ENCODE data around the gene SRSF1. TPM values are rescaled to one million over a fixed set of nuclear protein-coding genes. Genes with fewer than 3 reads are reported as not detected.

Gene SRSF1
- total RNA-seq, 1 experiment from 2014 or later: 381 TPM

GRCh38 chr17:57995076-57995956 is 11.7 kb downstream of the SRSF1 start:
- CTCF ChIA-PET: interaction anchor here (0.6 to 15.6 kb wide), 16 partner anchors 40 to 887 kb away, joined by 3 to 418 read pairs (median 4); partner anchors contain the start of gene MRPS23
- Mint-ChIP-seq H3K9me3 (ENCODE audit: unreplicated experiment) (no peaks in the 10 kb centered on the region), H3K4me1 (ENCODE audit: insufficient read depth, unreplicated experiment) (peaks cover 6% of the 10 kb centered on the region), H3K27me3 (ENCODE audit: insufficient read depth, unreplicated experiment) (no peaks in the 10 kb centered on the region), H3K27ac (ENCODE audit: low read depth, unreplicated experiment) (peak overlapping the region; percentile 50), H3K36me3 (ENCODE audit: insufficient read depth, unreplicated experiment) (peaks cover 53% of the 10 kb centered on the region), H3K4me3 (ENCODE audit: unreplicated experiment) (no peak overlapping the region)
- intact Hi-C loops (cut with micrococcal nuclease): loop anchor here (1.0 to 10.0 kb wide), 4 partner anchors 103 to 891 kb away; no protein-coding TSS in a partner anchor
- DNase-seq (ENCODE audit: unreplicated experiment): peak; percentile 85
- BruUV-seq (replicated peaks): no TSS peak
- POLR2A ChIA-PET: interaction anchor here (0.6 to 6.5 kb wide), 13 partner anchors 9 to 825 kb away, joined by 3 to 52 read pairs (median 3); partner anchors contain the start of genes MRPS23 and SRSF1
- TF ChIP-seq, protein P1, sequence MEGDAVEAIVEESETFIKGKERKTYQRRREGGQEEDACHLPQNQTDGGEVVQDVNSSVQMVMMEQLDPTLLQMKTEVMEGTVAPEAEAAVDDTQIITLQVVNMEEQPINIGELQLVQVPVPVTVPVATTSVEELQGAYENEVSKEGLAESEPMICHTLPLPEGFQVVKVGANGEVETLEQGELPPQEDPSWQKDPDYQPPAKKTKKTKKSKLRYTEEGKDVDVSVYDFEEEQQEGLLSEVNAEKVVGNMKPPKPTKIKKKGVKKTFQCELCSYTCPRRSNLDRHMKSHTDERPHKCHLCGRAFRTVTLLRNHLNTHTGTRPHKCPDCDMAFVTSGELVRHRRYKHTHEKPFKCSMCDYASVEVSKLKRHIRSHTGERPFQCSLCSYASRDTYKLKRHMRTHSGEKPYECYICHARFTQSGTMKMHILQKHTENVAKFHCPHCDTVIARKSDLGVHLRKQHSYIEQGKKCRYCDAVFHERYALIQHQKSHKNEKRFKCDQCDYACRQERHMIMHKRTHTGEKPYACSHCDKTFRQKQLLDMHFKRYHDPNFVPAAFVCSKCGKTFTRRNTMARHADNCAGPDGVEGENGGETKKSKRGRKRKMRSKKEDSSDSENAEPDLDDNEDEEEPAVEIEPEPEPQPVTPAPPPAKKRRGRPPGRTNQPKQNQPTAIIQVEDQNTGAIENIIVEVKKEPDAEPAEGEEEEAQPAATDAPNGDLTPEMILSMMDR (IDR thresholded peaks at IDR 0.05; ENCODE audit: unreplicated experiment): peak; percentile 70

- H3K27me3 Mint-ChIP-seq (ENCODE audit: insufficient read depth, unreplicated experiment): no peaks in the 10 kb centered on the region
- TF ChIP-seq, protein P1 (IDR thresholded peaks at IDR 0.05; ENCODE audit: unreplicated experiment): no peak
- ChIA-PET POLR2A (interaction anchor here (0.6 to 6.5 kb wide), 12 partner anchors 8 to 825 kb away, joined by 3 to 52 read pairs (median 5); partner anchors contain the start of genes MRPS23 and SRSF1), CTCF (interaction anchor here (0.6 to 15.6 kb wide), 12 partner anchors 41 to 886 kb away, joined by 3 to 418 read pairs (median 4); partner anchors contain the start of gene MRPS23)
- no peak for DNase-seq (ENCODE audit: unreplicated experiment)
- intact Hi-C loops (cut with micrococcal nuclease): loop anchor here (2.0 to 10.0 kb wide), 2 partner anchors 102 to 890 kb away; no protein-coding TSS in a partner anchor
- no peaks in the 10 kb centered on the region for H3K9me3 Mint-ChIP-seq (ENCODE audit: unreplicated experiment)
- BruUV-seq (replicated peaks): no TSS peak
- H3K36me3 Mint-ChIP-seq (ENCODE audit: insufficient read depth, unreplicated experiment): peaks cover 47% of the 10 kb centered on the region
- H3K4me1 Mint-ChIP-seq (ENCODE audit: insufficient read depth, unreplicated experiment): peaks cover 10% of the 10 kb centered on the region
- no peak overlapping the region for H3K27ac Mint-ChIP-seq (ENCODE audit: low read depth, unreplicated experiment)
- H3K4me3 Mint-ChIP-seq (ENCODE audit: unreplicated experiment): no peak overlapping the region
Measured at GRCh38 chr17:57994436-57994835, 12.6 kb downstream of the SRSF1 start.

- H3K27ac Mint-ChIP-seq (ENCODE audit: low read depth, unreplicated experiment): peak overlapping the region; percentile 64
- H3K4me1 Mint-ChIP-seq (ENCODE audit: insufficient read depth, unreplicated experiment): peaks cover 17% of the 10 kb centered on the region
- intact Hi-C loops (cut with micrococcal nuclease): loop anchor here (2.0 to 10.0 kb wide), 2 partner anchors 101 to 889 kb away; no protein-coding TSS in a partner anchor
- H3K27me3 Mint-ChIP-seq (ENCODE audit: insufficient read depth, unreplicated experiment): no peaks in the 10 kb centered on the region
- peaks cover 47% of the 10 kb centered on the region for H3K36me3 Mint-ChIP-seq (ENCODE audit: insufficient read depth, unreplicated experiment)
- no TSS peak for BruUV-seq (replicated peaks)
- TF ChIP-seq, protein P1 (IDR thresholded peaks at IDR 0.05; ENCODE audit: unreplicated experiment): no peak
- no peaks in the 10 kb centered on the region for H3K9me3 Mint-ChIP-seq (ENCODE audit: unreplicated experiment)
- POLR2A ChIA-PET: interaction anchor here (0.6 to 6.5 kb wide), 15 partner anchors 8 to 896 kb away, joined by 3 to 52 read pairs (median 4); partner anchors contain the start of genes MRPS23 and SRSF1
- CTCF ChIA-PET: interaction anchor here (0.5 to 15.6 kb wide), 11 partner anchors 11 to 160 kb away, joined by 3 to 418 read pairs (median 4); partner anchors contain the start of gene MRPS23
- DNase-seq (ENCODE audit: unreplicated experiment): no peak
- no peak overlapping the region for H3K4me3 Mint-ChIP-seq (ENCODE audit: unreplicated experiment)
Measured at GRCh38 chr17:57993471-57994365, 13.3 kb downstream of the SRSF1 start.
